ENCODE results near the gene GOLM1.

GOLM1 gene

GRCh38 chr9:86045654-86046053, 53.7 kb downstream of the GOLM1 start:
- DNase-seq (ENCODE audit: low spot score), result no peak

DNA sequence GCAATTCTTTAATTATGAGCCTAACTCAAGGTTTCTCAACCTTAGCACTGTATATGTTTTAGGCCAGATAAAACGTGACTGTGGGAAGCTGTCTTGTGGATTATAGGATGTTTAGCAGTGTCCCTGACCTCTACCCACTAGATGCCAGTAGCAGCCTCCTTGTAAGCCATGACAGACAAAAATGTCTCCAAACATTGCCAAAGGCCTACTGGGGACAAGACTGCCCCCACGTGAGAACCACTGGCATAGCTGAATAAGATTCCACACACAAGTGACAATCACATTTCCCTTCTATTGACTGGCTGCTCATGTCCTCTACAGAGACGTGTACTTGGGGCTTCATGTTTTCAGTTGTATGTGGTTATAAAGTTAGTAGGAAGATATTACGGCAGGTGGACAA, 55.4 kb downstream of the GOLM1 start:
- DNase-seq (ENCODE audit: low spot score), result no peak

- DNase-seq (ENCODE audit: low spot score), result no peak
These were observed 55.8 kb downstream of the GOLM1 start for GRCh38 chr9:86043586-86043985.

- DNase-seq (ENCODE audit: low spot score), result no peak
These were observed 57.0 kb downstream of the GOLM1 start for GRCh38 chr9:86042199-86042978.

DNA sequence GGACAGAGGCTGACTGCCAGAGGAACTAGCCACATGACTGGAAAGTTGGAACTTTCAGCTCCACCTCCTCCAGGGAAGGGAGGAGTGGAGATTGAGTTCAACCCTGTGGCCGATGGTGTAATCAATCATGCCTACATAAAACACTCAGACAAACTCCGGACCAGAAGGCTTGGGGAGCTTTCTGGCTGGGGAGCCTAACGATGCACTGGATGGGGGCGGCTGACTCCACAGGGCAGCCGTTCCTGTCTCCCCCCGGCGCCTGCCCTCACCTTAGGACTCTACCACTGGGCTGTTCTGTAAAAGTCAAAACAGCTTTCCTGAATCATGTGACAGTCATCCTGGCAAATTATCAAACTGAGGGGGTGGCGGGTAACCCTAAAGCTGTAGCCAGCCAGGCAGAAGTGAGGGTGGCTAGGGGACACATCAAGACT, 58.0 kb downstream of the GOLM1 start:
- no peak for DNase-seq (ENCODE audit: low spot score)

GRCh38 chr9:86040861-86041155, 58.5 kb downstream of the GOLM1 start:
- DNase-seq (ENCODE audit: low spot score), result no peak

GRCh38 chr9:86039991-86040860, 59.1 kb downstream of the GOLM1 start:
- no peak for DNase-seq (ENCODE audit: low spot score)

DNA sequence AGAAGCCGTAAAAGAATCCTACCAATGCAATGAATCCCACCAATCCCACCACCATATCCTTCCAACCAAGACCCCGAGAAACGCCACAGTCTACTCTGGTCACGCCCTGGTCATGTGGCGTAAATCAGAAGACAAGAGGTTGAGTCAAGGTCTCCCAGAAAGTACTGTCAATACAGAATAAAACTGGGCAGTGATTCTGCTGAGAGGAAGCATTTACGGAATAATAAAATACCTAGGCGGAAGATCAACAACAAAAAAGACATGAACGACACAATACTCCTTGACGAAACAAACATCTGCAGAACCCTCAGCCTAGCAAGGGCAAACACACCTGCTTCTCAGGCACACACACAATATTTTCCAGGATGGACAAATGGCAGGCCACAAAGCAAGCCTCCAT, 62.8 kb downstream of the GOLM1 start:
- no peak for DNase-seq (ENCODE audit: low spot score)

DNA sequence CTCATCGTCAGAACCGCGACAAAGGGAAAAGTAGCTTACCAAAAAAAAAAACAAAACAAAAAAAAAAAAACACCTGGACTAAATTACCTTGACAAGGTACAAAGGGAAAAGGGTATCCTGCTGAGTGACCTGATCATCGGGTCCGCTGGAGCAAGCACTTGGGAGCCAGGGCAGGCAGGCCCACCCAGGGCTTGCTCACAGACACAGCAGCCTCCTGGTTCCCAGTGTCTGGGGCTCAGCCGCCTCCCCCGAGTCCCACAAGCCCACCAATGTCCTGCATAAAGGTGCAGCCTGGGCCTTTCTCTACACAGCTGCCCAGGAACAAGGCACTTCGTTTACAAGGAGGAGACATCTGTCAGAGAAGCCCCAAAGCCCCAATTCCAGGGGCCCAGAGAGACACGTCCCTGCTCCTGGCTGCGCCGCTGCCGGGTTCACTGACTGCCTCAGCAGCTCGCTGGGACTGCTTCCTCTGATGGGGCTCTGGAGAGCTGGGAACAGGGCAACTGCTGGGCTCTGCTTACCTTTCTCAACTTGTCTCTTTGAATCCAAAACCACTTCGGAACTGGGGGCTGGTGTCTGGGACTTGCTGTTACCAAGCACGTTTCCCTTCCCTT, 63.4 kb downstream of the GOLM1 start:
- DNase-seq (ENCODE audit: low spot score), result no peak

- no peak for DNase-seq (ENCODE audit: low spot score)
These were observed 64.3 kb downstream of the GOLM1 start for GRCh38 chr9:86034863-86035734.

DNA sequence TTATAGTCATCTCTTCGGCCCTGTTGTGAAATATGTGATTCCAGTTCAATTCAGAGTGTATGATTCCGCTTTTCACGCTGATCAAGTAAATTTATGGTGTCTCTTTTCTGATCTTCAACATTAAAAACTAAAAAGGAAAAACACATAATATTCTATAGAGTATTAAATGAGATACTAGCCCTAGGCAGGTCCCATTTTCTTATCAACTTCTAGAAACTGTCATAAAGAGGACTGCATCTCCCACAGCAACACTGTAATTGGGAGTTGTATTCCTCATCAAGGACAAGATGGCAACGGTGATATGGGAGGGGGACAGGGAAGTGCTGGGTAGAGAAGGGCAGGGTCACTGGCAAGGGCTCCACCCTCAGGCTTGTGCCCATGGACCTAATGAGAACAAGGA, 71.6 kb downstream of the GOLM1 start:
- DNase-seq (ENCODE audit: low spot score), result no peak

GRCh38 chr9:86022687-86023266, 76.6 kb downstream of the GOLM1 start:
- no peak for DNase-seq (ENCODE audit: low spot score)

DNA sequence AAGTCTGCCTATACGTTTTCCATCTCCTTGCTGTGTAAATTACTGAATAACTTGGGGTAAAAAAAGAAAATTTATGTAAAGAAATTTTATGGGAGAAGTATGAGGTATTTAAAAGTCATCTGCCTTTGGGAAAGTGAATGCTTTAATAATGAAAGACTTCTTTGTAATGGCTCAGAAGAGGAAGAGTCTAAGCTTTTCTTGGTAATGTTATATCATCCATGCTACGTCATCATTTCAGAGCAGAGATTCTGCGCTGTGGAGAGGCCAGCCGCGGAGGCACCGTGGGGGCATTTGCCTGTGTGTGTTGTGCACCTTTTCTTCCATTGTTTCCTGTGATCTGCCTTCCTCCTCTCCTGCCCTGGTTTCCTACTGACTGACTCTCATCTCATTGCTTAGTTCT, 78.2 kb downstream of the GOLM1 start:
- no peak for DNase-seq (ENCODE audit: low spot score)

- DNase-seq (ENCODE audit: low spot score), result no peak
These were observed 78.6 kb downstream of the GOLM1 start for GRCh38 chr9:86020731-86021130.

DNA sequence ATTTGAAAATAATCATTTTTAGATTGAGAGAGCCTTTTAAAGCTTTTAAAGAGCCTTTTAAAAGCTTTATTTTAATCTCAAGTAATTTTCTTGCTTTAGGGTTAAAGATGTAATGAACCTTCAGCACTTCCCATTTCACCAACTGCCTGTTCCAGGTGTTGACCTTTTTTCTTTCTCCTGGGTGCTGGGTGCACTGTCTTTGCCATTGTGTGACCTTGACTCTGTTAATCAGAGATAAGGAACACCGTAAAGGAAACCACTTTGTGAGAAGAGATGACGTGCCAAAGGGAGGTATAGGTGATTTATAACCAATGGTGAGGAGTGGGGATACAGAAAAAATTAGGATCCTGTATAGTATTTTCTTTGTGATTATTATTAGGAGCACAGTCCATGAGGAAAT, 90.2 kb downstream of the GOLM1 start:
- DNase-seq (ENCODE audit: low spot score), result no peak

- DNase-seq (ENCODE audit: low spot score), result no peak
These were observed 94.0 kb downstream of the GOLM1 start for GRCh38 chr9:86005253-86005775.

- no peak for DNase-seq (ENCODE audit: low spot score)
These were observed 103.8 kb downstream of the GOLM1 start for GRCh38 chr9:85995599-85995998.

DNA sequence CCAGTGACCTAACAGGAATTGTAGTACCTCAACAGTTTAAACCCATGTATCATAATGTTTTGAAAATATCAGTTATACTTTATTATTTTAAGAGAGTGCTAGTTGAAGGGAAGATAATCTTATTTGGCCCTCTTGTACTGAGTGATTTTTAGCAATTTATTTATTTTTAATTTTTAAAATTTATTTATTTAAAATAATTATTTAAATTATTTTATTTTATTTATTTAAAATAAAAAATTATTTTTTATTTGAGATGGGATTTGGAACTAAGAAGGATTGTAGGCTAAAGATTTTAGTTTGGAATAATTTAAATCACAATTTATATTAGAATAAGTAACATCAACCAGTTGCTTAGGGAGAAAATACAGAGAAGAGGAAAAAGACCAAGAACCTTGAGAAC, 104.3 kb downstream of the GOLM1 start:
- DNase-seq (ENCODE audit: low spot score), result no peak

DNA sequence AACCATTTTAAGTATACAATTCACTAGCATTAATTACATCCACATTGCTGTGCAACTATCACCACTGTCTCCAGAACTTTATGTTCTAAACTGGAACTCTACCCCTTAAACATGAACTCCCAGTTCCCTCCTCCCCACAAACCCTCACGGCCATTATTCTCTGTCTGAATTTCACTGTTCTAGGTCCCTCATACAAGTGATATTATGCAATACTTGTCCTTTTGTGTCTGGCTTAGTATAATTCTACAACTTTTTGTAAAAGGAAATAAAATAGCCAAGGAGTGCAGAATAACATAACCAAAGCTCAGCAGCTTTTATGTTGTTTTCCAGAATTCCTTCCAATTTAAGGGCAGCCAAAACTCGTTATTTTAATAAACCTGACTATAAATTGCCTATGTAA, 105.2 kb downstream of the GOLM1 start:
- no peak for DNase-seq (ENCODE audit: low spot score)

DNA sequence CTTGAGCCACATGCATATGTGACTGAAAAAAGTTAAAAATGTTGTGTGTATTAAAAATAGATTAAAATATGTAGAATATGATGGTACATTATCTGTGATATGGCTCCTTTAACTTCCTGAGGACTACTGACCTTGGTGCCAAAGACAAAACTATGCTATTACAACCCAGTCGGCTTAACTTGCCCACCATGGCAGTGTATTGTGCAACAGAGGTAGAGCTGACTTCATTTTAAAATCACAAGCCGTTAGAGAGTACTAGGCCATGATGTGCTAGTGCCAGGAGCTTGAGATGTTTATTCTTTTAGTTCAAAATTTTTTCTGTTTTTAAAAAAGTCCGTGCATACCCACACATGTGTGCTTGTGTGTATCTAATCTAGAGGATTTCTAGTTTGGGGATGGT, 112.1 kb downstream of the GOLM1 start:
- no peak for DNase-seq (ENCODE audit: low spot score)

- DNase-seq (ENCODE audit: low spot score), result no peak
These were observed 114.9 kb downstream of the GOLM1 start for GRCh38 chr9:85984457-85984856.

GRCh38 chr9:85981369-85981768, 118.0 kb downstream of the GOLM1 start:
- no peak for DNase-seq (ENCODE audit: low spot score)
